Measurements from ENCODE around the gene CENATAC.
A peak's percentile ranks its signal among the peaks of the same experiment; 100 is the strongest.
"Not testable (repeated sequence)": the region's sequence is repeated elsewhere in the genome, so short reads cannot be mapped to it uniquely, and the experiment has no call there.

The CENATAC gene

DNA sequence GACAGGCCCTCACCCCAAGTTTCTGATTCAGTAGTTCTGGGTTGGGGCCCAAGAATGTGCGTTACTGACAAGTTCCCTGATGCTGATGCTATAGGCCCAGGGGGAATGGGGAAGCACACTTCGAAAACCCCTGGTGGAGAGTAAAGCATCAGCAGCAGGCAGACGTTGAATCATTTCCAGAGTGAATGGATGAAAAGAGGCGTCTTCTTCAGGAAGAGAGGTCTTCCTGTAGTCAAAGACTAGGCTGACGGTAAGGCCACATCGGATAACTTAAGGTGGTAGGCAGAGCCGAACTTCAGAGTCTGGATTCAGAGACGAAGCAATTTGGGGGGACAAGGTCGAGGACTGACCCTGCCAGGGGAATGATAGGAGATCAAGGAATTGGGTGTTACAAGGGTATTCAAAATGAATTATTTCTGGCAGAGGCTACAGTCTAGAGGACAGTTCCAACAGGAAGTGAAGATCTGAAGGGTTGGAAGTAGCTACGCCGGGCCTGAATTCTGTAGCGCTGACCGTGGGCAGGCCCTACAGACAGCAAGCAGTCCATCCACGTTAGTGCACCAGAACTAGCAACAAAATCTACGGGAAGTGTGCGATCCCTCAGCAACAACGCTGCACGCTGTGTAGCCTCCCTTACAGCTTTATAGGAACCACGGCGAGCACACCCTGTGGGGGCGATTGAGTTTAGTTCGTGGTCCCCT is 862 bp upstream of the CENATAC start:
- peak; percentile 27 to 39 for ATAC-seq

GRCh38 chr11:118998388-118998717 is 415 bp downstream of the CENATAC start:
- ATAC-seq: peak; percentile 2 to 5

DNA sequence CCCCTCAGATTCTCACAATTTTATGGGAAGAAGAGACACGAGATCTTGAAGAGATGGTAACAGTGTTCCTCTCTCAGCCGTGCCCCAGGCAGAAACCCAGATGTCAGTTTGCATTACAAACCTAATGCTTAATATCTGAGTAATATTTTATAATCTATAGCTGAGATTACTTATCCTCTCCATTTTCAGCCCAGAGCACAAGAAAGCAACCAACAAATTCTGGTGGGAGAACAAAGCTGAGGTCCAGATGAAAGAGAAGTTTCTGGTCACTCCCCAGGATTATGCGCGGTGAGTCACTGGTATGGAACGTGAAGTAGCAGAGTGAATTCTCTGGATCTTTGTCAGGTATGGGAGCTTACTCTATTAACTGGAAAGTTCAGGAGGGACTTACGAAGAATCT is 884 bp downstream of the CENATAC start:
- ATAC-seq: no peak

GRCh38 chr11:119000906-119001305 is 3.0 kb downstream of the CENATAC start:
- no peak for ATAC-seq

- ATAC-seq: peak; percentile 53 to 60
These were observed 8.7 kb downstream of the CENATAC start for GRCh38 chr11:119006656-119007055.

DNA sequence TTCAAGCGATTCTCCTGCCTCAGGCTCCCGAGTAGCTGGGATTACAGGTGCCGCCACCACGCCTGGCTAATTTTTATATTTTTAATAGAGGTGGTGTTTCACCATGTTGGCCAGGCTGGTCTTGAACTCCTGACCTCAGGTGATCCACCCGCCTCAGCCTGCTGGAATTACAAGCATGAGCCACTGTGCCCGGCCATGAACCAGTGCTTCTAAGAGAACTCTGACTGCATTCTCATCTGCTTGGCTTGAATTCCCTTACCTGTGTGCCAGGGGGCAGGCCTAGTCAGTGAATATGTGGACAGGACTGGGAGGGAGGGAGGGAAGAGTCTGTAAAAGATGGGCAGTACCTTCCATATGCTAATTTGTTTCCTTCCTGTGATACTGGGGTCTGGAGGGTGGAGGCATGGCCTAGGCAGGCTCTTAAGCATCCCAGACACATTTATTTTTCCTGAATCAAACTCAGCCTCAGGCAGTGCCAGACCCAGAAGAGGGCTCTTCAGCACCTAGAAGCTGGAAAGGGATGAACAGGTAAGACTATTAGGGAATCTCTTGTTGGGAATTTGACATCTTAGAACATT is 13.6 kb downstream of the CENATAC start:
- no peak for ATAC-seq

DNA sequence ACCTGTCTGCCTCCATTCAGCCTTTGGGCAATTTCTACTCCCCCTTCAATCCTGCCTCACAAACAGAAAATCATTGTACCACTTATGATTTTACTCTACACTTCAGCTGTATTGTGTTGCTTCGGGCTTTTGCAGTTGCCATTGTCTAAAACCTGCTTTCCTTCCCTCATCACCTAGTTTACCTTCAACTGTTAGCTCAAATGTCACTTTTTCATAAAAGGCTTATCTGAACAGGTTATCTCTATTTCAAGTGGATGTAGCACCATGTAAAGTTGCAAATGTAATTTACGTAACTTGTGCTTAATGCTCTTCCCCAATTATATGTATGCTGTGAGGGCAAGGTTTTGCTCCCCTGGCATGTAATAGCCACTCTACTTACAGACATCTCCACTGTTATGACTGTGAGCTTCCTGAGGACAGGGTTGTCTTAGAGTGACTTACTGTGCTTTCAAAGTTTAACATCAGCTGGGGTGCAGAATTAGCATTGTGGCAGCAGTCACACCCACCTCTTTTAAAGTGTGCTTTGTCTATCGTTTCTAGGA is 14.8 kb downstream of the CENATAC start:
- ATAC-seq: no peak

GRCh38 chr11:119014209-119014924 is 16.4 kb downstream of the CENATAC start:
- ATAC-seq: no peak

DNA sequence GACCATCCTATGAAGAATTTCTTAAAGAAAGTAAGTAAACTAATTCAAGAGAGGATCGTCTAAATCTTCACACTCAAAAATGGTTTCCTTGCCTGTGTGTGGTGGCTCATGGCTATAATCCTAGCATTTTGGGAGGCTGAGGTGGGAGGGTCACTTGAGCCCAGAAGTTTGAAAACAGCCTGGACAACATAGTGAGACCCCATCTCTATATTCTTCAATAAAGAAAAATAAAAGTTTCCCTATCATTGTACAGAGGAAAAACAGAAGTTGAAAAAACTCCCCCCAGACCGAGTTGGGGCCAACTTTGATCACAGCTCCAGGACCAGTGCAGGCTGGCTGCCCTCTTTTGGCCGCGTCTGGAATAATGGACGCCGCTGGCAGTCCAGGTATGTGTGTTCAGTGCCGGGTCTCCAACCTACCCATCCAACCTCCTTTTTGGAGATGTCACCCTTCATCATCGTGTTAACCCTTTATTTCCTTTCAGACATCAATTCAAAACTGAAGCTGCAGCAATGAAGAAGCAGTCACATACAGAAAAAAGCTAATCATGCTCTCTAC is 17.2 kb downstream of the CENATAC start:
- ATAC-seq: no peak

- ATAC-seq: no peak
These were observed 18.5 kb downstream of the CENATAC start for GRCh38 chr11:119016216-119017009.

DNA sequence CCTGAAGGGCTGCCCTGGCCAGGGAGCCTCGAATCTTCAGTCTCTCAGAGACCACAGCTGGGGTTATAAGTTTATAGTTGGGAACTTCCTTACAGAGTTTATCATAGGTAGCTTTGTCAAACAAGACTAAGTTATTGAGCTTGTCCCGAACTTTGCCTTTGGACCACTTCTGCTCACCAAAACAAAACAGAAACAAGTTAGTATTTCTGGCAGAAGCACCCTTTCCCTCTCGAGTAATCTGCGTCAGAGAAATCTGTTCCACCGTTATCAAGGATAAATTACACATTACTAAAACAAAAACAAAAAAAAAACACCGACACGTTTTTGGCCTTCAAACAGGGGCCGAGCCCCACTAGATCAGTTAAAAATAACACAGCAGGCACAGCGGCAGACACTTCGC is 19.4 kb downstream of the CENATAC start:
- ATAC-seq: not testable (repeated sequence)

- peak; percentile 89 to 91 for ATAC-seq
These were observed 20.4 kb downstream of the CENATAC start, which contains the start of the genes RPS25 and TRAPPC4 for GRCh38 chr11:119018074-119018938. Gene RPS25, minus strand, starts transcription at chr11:119018343. Its CDS starts 59 bp downstream, at chr11:119018284. Gene TRAPPC4, plus strand, starts transcription at chr11:119018766. Its CDS starts 30 bp downstream, at chr11:119018796.

DNA sequence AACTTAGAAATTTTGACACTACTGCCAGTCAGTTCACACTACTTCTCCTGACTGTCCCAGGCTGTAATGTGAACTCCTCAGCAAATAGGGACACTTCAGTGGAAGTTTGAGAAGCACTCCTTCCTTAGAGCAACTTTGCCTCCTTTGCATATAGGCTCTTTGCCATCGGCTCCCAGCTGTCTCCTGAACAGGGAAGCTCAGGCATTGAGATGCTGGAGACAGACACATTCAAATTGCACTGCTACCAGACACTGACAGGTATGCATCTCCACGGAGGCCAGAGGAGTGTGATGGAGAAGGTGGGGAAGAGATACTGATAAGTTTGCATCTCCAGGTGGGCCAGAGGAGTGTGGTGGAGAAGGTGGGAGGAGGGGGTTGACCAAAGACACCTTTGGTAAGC is 22.1 kb downstream of the CENATAC start:
- no peak for ATAC-seq

DNA sequence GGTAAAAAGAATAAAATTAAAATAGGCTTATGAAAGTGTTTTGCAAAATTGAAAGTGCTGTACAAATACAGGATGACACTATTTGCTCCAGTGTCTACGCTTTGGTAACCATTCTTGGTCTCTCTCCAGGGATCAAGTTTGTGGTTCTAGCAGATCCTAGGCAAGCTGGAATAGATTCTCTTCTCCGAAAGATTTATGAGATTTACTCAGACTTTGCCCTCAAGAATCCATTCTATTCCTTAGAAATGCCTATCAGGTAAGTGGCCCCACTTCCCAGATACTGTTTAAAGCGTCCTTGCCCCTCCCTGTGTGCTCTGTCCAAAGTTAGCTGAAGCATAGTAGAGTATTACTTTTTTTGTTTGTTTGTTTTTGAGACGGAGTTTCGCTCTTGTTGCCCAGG is 23.7 kb downstream of the CENATAC start:
- ATAC-seq: no peak

GRCh38 chr11:119023741-119024140 is 25.8 kb downstream of the CENATAC start:
- ATAC-seq: no peak

DNA sequence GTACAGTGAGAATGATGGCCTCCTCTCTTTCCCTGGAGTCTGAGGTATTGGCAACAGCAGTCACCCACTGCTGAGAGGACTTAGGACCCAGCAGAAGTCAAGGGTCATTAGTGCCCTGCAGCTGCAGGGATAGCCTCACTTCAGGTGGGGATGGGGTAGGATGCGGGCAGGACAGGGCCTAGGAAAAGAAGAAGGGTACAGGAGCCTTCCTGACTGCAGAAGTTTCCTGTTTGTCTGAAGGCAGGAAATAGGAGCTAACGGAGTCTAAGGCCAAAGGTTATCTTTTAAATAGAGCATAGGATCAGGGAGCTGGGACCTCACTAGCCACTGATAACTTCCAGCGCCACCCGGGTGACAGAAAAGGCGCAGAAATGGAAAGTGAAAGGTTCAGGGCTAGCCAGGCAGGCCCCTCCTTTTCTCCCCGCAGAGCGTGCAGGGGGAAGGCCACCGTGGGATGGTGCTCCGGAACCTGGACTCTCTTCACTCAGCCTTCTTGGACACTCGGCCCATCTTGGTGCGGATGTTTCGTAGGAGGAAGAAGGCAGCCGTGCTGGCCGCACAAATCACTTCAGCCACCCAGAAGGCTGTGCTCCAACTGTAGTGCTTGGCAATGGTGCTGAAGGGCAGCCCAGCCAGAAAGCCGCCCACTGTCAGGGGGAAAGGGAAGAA is 26.6 kb downstream of the CENATAC start:
- no peak for ATAC-seq

DNA sequence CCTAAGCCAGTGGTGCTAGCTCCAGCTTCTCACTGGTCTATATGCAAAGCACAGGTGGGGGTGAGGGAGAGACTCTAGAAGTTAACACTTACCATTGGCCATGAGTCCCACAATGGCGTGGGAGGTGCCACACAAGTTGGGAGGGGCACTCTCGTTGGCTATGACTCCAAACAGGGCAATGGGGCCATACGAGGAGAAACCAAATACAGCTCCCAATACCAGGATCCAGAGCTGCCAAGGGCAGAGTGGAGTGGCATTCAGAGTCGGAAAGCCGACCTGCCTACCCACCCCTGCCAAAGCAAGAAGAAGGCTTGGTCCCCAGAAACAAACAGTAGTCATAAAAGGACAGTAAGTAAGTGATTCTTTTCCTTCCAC is 27.1 kb downstream of the CENATAC start:
- no peak for ATAC-seq

DNA sequence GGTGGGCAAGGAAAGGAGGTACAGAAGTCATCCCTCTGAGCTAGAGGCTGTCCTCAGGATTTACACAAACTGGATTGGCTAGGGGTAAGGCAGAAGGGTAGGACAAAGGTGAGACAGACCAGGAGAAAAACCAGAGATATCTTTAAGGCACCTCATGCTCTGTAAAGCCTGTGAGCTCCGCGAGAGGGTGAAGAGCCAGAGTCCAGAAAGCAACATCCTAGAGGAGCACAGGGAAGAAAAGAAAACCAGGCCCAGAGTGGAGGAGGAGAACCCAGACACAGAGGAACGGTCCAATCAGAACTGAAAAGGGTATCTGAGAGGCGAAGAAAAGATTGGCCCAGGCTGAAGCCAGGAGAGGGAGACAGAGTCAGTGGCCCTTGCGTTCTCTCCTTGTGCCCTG is 27.6 kb downstream of the CENATAC start:
- no peak for ATAC-seq

GRCh38 chr11:119025978-119026766 is 28.2 kb downstream of the CENATAC start:
- ATAC-seq: no peak

GRCh38 chr11:119026970-119027369 is 29.0 kb downstream of the CENATAC start:
- ATAC-seq: no peak
